Karpas-422 (cell line): Measurements from ENCODE around the gene CHRNA4. TPM values are rescaled to one million over a fixed set of nuclear protein-coding genes. Genes with fewer than 3 reads are reported as not detected.

Source experiments
- DNase-seq: peaks from one replicate; pipeline ENCODE4 v3.0.0-alpha.2; 2015
- H2AFZ ChIP-seq: fragments of 200-600 bp; sonication (generic); 2 replicates; pipeline ENCODE4 v1.6.1; 2014; ENCODE audit warnings: antibody characterized with exemption, low read length, mixed read lengths
- H3K27ac ChIP-seq: fragments of 200-600 bp; sonication (generic); 2 replicates; pipeline ENCODE4 v1.5.1; 2014; ENCODE audit warnings: mild to moderate bottlenecking, low read length, moderate library complexity
- H3K27me3 ChIP-seq: fragments of 200-600 bp; sonication (generic); 2 replicates; pipeline ENCODE4 v1.6.1; 2014; ENCODE audit warnings: low read length, mixed read lengths
- H3K36me3 ChIP-seq: fragments of 200-600 bp; sonication (generic); 2 replicates; pipeline ENCODE4 v1.6.1; 2014; ENCODE audit warnings: low read length, mixed read lengths; ENCODE audit not compliant: insufficient read depth
- H3K4me1 ChIP-seq: fragments of 200-600 bp; sonication (generic); 2 replicates; pipeline ENCODE4 v1.6.1; 2014; ENCODE audit warnings: mild to moderate bottlenecking, low read length, mixed read lengths
- H3K4me2 ChIP-seq: fragments of 200-600 bp; sonication (generic); 2 replicates; pipeline ENCODE4 v1.6.1; 2014; ENCODE audit warnings: low read length, low read depth, mild to moderate bottlenecking; ENCODE audit not compliant: poor library complexity, severe bottlenecking
- H3K4me3 ChIP-seq: fragments of 200-600 bp; sonication (generic); 2 replicates; pipeline ENCODE4 v1.5.1; 2014; ENCODE audit warnings: mild to moderate bottlenecking, antibody characterized with exemption, low read length, mixed read lengths
- H3K79me2 ChIP-seq: fragments of 200-600 bp; sonication (generic); 2 replicates; pipeline ENCODE4 v1.6.1; 2014; ENCODE audit warnings: mild to moderate bottlenecking, low read length, mixed read lengths
- H3K9ac ChIP-seq: fragments of 200-600 bp; sonication (generic); 2 replicates; pipeline ENCODE4 v1.6.0; 2014; ENCODE audit warnings: low read length
- H3K9me2 ChIP-seq: fragments of 200-600 bp; sonication (generic), shearing (Covaris generic); replicated peaks from 2 replicates; pipeline ENCODE4 v1.6.0; 2014; ENCODE audit warnings: mild to moderate bottlenecking, low read length, moderate library complexity; ENCODE audit not compliant: insufficient read depth
- H3K9me3 ChIP-seq: fragments of 300-700, 200-600 bp; sonication (generic); 2 replicates; pipeline ENCODE4 v1.6.1; 2014; ENCODE audit warnings: low read length, mixed read lengths
- H4K20me1 ChIP-seq: fragments of 200-600 bp; sonication (generic); 2 replicates; pipeline ENCODE4 v1.6.1; 2014; ENCODE audit warnings: mild to moderate bottlenecking, antibody characterized with exemption, low read length, low read depth; ENCODE audit not compliant: insufficient read depth
- total RNA-seq: library from RNA; depleted of rRNA; stranded (reverse); fragments of >200 nt; shearing (Covaris generic); gene quantifications from 2 replicates; pipeline ENCODE4 v1.2.3, GENCODE V29; 2014; ENCODE audit warnings: low replicate concordance

CHRNA4 gene
- total RNA-seq, 1 experiment from 2014 or later = not detected

GRCh38 chr20:63316502-63316921 lies 44.6 kb downstream of the CHRNA4 start:
- H3K4me1 ChIP-seq = peaks cover 7% of the 10 kb centered on the region; the same call in 1 of the 2 replicates
- H3K9me3 ChIP-seq = no peaks in the 10 kb centered on the region
- H3K4me3 ChIP-seq = no peak overlapping the region
- no peak overlapping the region for H3K27ac ChIP-seq
- no peaks in the 10 kb centered on the region for H3K79me2 ChIP-seq
- no peak overlapping the region for H3K4me2 ChIP-seq
- DNase-seq = no peak
- no peak overlapping the region for H3K9ac ChIP-seq
- no peak overlapping the region for H2AFZ ChIP-seq
- no peaks in the 10 kb centered on the region for H4K20me1 ChIP-seq
- H3K27me3 ChIP-seq = no peaks in the 10 kb centered on the region
- no peaks in the 10 kb centered on the region for H3K36me3 ChIP-seq
- H3K9me2 ChIP-seq = no peaks in the 10 kb centered on the region

DNA sequence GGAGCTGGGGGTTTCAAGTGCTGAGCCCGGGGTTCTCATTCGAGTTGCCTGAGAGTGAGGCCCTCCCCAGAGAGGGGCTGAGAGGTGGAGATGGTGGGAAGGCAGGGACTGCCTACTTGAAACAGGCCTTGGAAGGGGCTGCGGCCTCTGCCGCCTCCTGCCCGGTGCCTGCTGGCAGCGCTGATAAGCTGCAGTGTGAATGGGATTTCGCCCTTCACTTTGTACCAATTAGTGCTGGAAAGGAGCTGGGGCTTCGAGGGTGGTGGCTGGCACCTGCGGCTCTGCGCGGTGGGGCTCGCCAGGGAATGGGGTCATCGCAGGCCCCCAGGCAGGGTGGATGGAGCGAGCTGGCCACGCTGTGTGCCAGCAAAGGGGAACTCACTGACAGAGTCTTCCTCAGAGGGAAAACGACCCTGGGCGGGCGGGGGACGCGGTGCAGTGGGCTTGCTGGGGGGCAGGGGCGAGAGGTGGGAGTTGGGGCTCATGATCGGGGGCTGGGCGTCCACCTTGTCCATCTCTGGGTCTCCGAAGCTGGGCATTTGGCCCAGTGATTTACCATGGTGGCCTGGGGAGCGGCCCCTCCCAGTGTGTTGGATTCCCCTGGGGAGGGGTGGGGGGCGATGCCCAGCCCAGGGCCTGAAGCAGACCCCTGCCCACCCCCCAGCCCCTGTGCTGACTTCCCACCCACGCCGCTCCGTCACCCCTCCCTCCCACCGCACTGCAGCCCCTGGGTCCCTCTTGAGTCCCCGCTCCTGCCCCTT lies 45.2 kb downstream of the CHRNA4 start:
- H2AFZ ChIP-seq = no peak overlapping the region
- H4K20me1 ChIP-seq = no peaks in the 10 kb centered on the region
- H3K9ac ChIP-seq = no peak overlapping the region
- no peak overlapping the region for H3K4me2 ChIP-seq
- no peak for DNase-seq
- H3K79me2 ChIP-seq = no peaks in the 10 kb centered on the region
- peaks cover 7% of the 10 kb centered on the region; the same call in 1 of the 2 replicates for H3K4me1 ChIP-seq
- no peaks in the 10 kb centered on the region for H3K9me2 ChIP-seq
- no peak overlapping the region for H3K27ac ChIP-seq
- H3K4me3 ChIP-seq = no peak overlapping the region
- H3K36me3 ChIP-seq = no peaks in the 10 kb centered on the region
- H3K27me3 ChIP-seq = no peaks in the 10 kb centered on the region
- no peaks in the 10 kb centered on the region for H3K9me3 ChIP-seq

DNA sequence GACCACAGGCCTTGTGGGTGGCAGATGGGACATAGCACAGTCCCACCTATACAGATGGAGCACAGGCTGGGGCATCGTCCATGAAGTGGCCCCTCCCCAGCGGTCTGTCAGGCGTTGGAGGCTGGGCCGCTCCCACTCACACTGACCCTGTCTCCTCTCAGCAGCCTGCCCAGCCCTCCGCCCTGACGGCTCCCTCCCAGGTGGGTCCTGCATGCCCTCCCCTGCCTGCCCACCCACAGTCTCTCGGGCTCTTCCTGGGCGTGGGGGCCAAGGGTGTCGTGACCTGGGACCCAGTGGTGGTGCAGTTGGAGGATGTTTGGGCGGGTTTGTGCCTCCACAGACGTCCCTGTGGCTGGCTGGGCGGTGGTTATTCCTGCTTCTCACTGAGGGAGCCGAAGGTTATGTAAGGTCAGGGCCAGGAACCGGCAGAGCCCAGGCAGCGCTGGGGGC lies 45.9 kb downstream of the CHRNA4 start:
- no peaks in the 10 kb centered on the region for H3K9me3 ChIP-seq
- no peak overlapping the region for H2AFZ ChIP-seq
- H3K27ac ChIP-seq = no peak overlapping the region
- H3K9ac ChIP-seq = no peak overlapping the region
- no peaks in the 10 kb centered on the region for H3K27me3 ChIP-seq
- H3K36me3 ChIP-seq = no peaks in the 10 kb centered on the region
- H3K79me2 ChIP-seq = no peaks in the 10 kb centered on the region
- no peaks in the 10 kb centered on the region for H3K9me2 ChIP-seq
- H3K4me1 ChIP-seq = peaks cover 7% of the 10 kb centered on the region; the same call in 1 of the 2 replicates
- DNase-seq = no peak
- no peak overlapping the region for H3K4me2 ChIP-seq
- no peaks in the 10 kb centered on the region for H4K20me1 ChIP-seq
- H3K4me3 ChIP-seq = no peak overlapping the region

DNA sequence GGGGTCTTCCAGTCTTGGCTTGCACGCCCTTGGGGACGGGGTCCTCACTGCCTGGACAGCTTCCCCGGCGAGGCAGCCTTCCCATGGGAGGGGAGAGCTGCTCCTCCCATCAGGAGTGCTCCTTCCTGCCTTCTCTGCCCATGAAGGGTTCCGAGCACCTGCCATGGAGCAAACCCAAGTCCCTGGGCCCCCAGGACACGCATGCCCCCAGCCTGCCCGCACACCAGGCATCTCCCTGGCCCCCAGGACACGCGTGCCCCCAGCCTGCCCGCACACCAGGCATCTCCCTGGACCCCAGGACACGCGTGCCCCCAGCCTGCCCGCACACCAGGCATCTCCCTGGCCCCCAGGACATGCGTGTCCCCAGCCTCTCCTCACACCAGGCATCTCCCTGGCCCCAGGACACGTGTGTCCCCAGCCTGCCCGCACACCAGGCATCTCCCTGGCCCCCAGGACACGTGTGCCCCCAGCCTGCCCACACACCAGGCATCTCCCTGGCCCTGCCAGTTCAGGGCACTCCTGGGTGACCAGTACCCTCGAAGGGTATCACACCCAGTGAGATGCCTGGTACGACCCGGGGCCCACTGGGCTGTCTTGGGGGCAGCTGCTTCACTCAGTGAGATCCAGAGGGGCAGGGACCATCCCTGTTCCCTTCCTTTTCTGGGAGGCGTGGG lies 46.4 kb downstream of the CHRNA4 start:
- Histone ChIP-seq H4K20me1 (no peaks in the 10 kb centered on the region), H3K4me3 (no peak overlapping the region), H3K9me3 (no peaks in the 10 kb centered on the region), H3K36me3 (no peaks in the 10 kb centered on the region), H3K79me2 (no peaks in the 10 kb centered on the region), H2AFZ (no peak overlapping the region), H3K4me1 (peaks cover 7% of the 10 kb centered on the region; the same call in 1 of the 2 replicates), H3K4me2 (no peak overlapping the region), H3K9ac (no peak overlapping the region), H3K27me3 (no peaks in the 10 kb centered on the region), H3K9me2 (no peaks in the 10 kb centered on the region), H3K27ac (no peak overlapping the region)
- no peak for DNase-seq

- no peaks in the 10 kb centered on the region for H3K9me3 ChIP-seq
- no peaks in the 10 kb centered on the region for H3K27me3 ChIP-seq
- H3K9ac ChIP-seq = no peak overlapping the region
- no peak overlapping the region for H3K4me3 ChIP-seq
- no peak overlapping the region for H3K4me2 ChIP-seq
- H3K4me1 ChIP-seq = peaks cover 7% of the 10 kb centered on the region; the same call in 1 of the 2 replicates
- H3K27ac ChIP-seq = no peak overlapping the region
- no peaks in the 10 kb centered on the region for H4K20me1 ChIP-seq
- no peaks in the 10 kb centered on the region for H3K79me2 ChIP-seq
- no peaks in the 10 kb centered on the region for H3K9me2 ChIP-seq
- no peak for DNase-seq
- no peak overlapping the region for H2AFZ ChIP-seq
- H3K36me3 ChIP-seq = no peaks in the 10 kb centered on the region
These were observed 47.1 kb downstream of the CHRNA4 start for GRCh38 chr20:63314015-63314471.

DNA sequence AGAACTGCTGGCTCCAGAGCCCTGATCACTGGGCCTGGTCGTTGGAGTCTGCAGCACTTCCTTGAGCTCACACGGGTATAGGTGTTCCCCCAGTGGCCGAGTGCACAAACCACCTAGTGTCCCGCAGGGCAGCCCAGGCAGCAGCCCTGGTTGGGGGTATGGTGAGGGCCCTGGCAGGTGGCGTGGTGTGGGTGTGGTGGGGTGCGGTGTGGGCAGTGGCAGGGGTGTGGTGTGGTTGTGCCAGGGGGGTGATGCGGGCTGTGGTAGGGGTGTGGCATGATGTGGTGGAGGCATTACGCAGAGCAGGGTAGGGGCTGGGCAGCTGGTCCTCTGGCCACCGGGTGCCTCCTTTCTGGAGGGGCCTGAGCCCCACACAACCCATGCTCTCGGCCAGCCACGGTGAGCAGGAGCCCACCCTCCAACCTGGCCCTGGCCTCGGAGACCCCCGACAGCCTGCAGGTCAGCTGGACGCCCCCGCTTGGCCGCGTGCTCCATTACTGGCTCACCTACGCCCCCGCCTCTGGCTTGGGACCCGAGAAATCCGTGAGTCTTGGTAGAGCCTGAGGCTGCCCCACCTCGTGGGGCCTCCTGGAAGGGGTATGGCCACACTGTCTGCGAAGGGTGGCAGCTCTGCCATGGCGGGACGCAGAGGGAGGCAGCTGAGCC lies 47.7 kb downstream of the CHRNA4 start:
- Histone ChIP-seq H3K27ac (no peak overlapping the region), H3K9ac (no peak overlapping the region), H3K27me3 (no peaks in the 10 kb centered on the region), H2AFZ (no peak overlapping the region), H3K4me2 (no peak overlapping the region), H3K4me3 (no peak overlapping the region), H3K9me2 (no peaks in the 10 kb centered on the region), H3K4me1 (peaks cover 7% of the 10 kb centered on the region; the same call in 1 of the 2 replicates), H3K36me3 (no peaks in the 10 kb centered on the region), H3K79me2 (no peaks in the 10 kb centered on the region), H4K20me1 (no peaks in the 10 kb centered on the region), H3K9me3 (no peaks in the 10 kb centered on the region)
- DNase-seq = no peak

DNA sequence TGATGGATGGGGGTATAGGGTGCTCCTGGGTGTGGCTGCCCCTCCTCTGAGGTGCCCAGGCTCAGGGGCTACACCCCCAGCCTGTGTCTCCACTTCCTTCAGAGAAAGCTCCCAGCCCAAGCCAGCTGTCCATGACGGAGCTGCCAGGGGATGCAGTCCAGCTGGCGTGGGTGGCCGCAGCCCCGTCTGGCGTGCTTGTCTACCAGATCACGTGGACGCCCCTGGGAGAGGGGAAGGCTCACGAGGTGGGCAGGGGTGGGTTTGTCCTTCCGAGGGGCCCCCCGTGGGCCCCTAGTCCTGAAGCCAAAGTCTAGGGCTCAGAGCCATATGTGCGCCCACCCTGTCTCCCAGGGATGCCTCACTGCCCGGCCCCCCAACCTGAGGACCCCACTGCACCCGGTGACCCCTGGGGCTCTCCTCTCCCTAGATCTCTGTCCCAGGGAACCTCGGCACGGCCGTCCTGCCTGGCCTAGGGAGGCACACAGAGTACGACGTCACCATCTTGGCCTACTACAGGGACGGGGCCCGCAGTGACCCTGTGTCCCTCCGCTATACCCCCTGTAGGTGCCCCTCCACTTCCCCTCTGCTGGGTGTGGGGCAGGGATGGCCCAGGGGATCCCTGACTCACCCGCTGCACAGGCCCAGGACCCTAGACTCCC lies 48.3 kb downstream of the CHRNA4 start:
- Histone ChIP-seq H3K27ac (no peak overlapping the region), H2AFZ (no peak overlapping the region), H3K4me2 (no peak overlapping the region), H4K20me1 (no peaks in the 10 kb centered on the region), H3K9me2 (no peaks in the 10 kb centered on the region), H3K4me1 (peaks cover 7% of the 10 kb centered on the region; the same call in 1 of the 2 replicates), H3K4me3 (no peak overlapping the region), H3K79me2 (no peaks in the 10 kb centered on the region), H3K9ac (no peak overlapping the region), H3K36me3 (no peaks in the 10 kb centered on the region), H3K27me3 (no peaks in the 10 kb centered on the region), H3K9me3 (no peaks in the 10 kb centered on the region)
- DNase-seq = no peak
